NCI-H2107 treated with DMSO at 0.1 percent for 48 hours (cell line): Measurements from ENCODE around the gene AHNAK2.
"Not testable (repeated sequence)": the region's sequence is repeated elsewhere in the genome, so short reads cannot be mapped to it uniquely, and the experiment has no call there.

Source experiments
- DNase-seq: peaks from one replicate; lab custom pipeline; 2025; ENCODE audit not compliant: unreplicated experiment; lab: John Stamatoyannopoulos, UW

The AHNAK2 gene

DNA sequence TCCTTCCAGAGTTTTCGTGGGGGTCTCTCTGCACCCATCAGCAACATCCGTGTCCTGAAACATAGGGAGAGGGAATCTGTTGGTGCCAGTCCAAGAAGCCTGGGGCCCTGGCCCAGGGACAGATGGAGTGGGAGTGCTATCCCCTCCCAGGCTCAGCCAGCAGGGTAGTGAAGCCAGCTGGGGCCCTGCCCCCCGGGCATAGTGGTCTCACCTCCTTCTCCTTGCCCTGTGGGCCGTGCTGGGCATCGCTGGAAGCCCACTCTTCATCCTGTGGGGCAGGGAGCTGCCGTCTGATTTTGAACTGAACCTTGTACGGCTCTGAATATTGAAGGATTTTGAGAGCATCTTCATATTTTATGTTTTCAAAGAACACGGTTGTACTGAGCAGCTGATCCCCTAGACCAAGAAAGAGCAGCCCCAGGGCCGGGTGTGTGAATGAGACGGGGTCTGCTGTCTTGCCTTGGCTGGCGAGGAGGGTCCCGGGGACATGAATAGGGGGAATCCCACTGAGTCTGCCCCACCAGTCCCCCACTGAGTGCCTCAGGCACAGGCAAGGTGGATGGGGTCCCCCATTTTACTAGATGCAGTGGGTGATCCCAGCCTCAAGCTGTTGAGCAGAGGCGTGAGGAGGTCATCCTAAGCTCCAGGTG lies 23.3 kb downstream of the AHNAK2 start:
- no peak for DNase-seq

DNA sequence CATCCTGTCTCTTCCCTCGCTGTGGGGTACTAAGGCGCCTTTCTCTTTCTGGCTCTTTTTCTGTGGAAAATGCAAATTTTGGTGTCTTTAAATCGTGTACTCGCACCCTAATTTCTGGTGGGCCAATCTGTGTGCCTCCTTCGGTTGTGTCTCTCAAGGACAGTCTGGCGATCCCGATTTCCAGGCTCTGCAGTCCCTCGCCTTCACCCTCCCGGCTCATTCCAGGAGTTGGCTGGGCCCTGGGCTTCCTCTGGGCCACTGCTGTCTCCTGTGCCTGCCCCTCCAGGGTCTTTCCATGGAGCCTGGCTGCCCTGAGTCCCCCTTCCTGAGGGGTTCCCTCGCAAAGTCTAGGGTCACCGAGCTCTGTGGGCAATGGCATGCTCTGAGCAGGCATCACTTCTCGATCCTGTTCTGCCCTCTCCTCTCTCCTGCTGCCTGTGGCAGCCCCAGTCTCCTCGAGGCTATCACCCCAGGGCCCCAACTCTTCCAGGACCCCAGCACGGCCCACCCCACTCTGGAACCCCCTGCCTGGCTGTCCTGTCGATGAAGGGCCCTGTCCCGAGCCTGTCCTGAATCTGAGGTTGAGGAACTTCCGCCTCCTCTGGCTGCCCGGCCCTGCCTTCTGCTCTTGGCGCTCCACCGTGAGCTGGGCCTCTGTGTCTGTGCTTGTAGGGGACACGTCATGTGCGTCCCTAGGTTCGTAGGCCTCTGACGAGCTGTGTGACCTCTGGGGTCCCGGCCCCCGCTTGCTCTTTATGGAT lies 24.1 kb downstream of the AHNAK2 start:
- no peak for DNase-seq

DNA sequence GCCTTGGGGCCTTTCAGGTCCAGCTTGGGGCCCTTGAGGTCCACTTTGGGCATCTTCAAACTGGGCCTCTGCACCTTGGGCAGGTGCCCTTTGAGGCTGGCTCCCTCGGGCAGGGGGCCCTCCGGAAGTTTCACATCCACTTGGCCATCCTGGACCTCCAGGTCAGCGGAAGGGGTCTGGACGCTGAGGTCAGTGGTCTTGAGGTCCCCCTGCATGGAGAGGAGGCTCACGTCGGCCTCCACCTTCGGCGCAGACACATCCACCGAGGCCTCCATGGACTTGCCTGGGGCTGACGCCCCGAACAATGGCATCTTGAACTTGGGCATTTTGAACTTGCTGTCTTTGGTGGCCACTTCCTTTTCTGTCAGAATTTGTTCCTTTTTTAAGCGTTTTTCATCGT lies 25.1 kb downstream of the AHNAK2 start:
- no peak for DNase-seq

DNA sequence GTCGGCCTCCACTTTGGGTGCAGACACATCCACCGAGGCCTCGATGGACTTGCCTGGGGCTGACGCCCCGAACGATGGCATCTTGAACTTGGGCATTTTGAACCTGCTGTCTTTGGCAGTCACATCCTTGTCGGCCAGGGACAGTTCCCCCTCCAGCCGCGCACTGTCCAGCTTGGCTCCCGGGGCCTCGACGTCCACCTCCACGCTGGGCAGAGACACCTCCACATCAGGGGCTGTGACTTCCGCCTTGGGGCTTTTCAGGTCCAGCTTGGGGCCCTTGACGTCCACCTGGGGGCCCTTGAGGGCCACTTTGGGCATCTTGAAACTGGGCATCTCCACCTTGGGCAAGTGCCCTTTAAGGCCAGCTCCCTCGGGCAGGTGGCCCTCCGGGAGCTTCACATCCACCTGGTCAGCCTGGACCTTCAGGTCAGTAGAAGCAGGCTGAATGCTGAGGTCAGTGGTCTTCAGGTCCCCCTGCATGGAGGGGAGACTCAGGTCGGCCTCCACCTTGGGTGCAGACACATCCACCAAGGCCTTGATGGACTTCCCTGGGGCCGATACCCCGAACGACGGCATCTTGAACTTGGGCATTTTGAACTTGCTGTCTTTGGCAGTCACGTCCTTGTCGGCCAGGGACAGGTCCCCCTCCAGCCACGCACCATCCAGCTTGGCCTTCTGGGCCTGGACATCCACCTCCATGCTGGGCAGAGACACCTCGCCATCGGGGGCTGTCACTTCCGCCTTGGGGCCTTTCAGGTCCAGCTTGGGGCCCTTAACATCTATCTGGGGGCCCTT lies 26.1 kb downstream of the AHNAK2 start:
- not testable (repeated sequence) for DNase-seq

DNA sequence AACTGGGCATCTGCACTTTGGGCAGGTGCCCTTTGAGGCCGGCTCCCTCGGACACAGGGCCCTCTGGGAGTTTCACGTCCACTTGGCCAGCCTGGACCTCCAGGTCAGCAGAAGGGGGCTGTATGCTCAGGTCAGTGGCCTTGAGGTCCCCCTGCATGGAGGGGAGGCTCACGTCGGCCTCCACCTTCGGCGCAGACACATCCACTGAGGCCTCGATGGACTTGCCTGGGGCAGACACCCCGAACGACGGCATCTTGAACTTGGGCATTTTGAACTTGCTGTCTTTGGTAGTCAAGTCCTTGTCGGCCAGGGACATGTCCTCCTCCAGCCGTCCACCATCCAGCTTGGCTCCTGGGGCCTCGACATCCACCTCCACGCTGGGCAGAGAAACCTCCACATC lies 27.5 kb downstream of the AHNAK2 start:
- DNase-seq = not testable (repeated sequence)

DNA sequence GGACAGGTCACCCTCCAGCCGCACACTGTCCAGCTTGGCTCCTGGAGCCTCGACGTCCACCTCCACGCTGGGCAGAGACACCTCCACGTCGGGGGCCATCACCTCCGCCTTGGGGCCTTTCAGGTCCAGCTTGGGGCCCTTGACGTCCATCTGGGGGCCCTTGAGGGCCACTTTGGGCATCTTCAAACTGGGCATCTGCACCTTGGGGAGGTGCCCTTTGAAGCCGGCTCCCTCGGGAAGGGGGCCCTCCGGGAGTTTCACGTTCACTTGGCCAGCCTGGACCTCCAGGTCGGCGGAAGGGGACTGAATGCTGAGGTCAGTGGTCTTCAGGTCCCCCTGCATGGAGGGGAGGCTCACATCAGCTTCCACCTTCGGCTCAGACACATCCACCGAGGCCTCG lies 28.2 kb downstream of the AHNAK2 start:
- DNase-seq = no peak

DNA sequence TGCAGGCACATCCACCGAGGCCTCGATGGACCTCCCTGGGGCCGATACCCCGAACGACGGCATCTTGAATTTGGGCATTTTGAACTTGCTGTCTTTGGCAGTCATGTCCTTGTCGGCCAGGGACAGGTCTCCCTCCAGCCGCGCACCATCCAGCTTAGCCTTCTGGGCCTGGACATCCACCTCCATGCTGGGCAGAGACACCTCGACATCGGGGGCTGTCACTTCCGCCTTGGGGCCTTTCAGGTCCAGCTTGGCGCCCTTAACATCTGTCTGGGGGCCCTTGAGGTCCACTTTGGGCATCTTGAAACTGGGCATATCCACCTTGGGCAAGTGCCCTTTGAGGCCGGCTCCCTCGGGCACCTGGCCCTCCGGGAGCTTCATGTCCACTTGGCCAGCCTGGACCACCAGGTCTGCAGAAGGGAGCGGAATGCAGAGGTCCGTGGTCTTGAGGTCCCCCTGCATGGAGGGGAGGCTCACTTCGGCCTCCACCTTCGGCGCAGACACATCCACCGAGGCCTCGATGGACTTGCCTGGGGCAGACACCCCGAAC lies 28.7 kb downstream of the AHNAK2 start:
- not testable (repeated sequence) for DNase-seq

DNA sequence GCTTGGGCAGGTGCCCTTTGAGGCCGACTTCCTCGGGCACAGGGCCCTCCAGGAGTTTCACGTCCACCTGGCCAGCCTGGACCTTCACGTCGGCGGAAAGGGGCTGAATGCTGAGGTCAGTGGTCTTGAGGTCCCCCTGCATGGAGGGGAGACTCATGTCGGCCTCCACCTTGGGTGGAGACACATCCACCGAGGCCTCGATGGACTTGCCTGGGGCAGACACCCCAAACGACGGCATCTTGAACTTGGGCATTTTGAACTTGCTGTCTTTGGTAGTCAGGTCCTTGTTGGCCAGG lies 29.5 kb downstream of the AHNAK2 start:
- DNase-seq = no peak

DNA sequence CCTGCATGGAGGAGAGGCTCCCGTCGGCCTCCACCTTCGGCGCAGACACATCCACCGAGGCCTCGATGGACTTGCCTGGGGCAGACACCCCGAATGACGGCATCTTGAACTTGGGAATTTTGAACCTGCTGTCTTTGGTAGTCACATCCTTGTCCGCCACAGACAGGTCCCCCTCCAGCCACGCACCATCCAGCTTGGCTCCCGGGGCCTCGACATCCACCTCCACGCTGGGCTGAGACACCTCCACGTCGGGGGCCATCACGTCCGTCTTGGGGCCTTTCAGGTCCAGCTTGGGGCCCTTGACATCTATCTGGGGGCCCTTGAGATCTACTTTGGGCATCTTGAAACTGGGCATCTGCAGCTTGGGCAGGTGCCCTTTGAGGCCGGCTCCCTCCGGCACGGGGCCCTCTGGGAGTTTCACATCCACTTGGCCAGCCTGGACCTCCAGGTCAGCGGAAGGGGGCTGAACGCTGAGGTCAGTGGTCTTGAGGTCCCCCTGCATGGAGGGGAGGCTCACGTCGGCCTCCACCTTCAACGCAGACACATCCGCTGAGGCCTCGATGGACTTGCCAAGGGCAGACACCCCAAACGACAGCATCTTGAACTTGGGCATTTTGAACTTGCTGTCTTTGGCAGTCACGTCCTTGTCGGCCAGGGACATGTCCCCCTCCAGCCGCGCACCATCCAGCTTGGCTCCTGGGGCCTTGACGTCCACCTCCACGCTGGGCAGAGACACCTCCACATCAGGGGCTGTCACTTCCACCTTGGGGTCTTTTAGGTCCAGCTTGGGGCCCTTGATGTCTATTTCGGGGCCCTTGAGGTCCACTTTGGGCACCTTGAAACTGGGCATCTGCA lies 30.1 kb downstream of the AHNAK2 start:
- not testable (repeated sequence) for DNase-seq

DNA sequence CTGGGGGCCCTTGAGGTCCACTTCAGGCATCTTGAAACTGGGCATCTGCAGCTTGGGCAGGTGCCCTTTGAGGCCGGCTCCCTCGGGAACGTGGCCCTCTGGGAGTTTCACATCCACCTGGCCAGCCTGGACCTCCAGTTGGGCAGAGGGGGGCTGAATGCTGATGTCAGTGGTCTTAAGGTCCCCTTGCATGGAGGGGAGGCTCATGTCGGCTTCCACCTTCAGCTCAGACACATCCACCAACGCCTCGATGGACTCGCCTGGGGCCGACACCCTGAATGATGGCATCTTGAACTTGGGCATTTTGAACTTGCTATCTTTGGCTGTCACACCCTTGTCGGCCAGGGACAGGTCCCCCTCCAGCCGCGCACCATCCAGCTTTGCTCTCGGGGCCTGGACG lies 31.0 kb downstream of the AHNAK2 start:
- DNase-seq = not testable (repeated sequence)

DNA sequence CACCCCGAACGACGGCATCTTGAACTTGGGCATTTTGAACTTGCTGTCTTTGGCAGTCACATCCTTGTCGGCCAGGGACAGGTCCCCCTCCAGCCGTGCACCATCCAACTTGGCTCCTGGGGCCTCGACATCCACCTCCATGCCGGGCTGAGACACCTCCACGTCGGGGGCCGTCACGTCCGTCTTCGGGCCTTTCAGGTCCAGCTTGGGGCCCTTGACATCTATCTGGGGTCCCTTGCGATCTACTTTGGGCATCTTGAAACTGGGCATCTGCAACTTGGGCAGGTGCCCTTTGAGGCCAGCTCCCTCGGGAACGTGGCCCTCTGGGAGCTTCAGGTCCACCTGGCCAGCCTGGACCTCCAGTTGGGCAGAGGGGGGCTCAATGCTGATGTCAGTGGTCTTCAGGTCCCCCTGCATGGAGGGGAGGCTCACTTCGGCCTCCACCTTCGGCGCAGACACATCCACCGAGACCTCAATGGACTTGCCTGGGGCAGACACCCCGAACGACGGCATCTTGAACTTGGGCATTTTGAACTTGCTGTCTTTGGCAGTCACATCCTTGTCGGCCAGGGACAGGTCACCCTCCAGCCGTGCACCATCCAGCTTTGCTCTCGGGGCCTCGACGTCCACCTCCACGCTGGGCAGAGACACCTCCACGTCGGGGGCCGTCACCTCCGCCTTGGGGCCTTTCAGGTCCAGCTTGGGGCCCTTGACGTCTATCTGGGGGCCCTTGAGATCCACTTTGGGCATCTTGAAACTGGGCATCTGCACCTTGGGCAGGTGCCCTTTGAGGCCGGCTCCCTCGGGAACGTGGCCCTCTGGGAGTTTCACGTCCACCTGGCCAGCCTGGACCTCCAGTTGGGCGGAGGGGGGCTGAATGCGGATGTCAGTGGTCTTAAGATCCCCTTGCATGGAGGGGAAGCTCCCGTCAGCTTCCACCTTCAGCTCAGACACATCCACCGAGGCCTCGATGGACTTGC lies 31.9 kb downstream of the AHNAK2 start:
- DNase-seq = not testable (repeated sequence)

DNA sequence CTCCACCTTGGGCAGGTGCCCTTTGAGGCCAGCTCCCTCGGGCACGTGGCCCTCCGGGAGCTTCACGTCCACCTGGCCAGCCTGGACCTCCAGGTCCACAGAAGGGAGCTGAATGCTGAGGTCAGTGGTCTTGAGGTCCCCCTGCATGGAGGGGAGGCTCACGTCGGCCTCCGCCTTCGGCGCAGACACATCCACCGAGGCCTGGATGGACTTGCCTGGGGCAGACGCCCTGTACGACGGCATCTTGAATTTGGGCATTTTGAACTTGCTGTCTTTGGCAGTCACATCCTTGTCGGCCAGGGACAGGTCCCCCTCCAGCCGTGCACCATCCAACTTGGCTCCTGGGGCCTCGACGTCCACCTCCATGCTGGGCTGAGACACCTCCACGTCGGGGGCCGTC lies 32.9 kb downstream of the AHNAK2 start:
- DNase-seq = not testable (repeated sequence)

DNA sequence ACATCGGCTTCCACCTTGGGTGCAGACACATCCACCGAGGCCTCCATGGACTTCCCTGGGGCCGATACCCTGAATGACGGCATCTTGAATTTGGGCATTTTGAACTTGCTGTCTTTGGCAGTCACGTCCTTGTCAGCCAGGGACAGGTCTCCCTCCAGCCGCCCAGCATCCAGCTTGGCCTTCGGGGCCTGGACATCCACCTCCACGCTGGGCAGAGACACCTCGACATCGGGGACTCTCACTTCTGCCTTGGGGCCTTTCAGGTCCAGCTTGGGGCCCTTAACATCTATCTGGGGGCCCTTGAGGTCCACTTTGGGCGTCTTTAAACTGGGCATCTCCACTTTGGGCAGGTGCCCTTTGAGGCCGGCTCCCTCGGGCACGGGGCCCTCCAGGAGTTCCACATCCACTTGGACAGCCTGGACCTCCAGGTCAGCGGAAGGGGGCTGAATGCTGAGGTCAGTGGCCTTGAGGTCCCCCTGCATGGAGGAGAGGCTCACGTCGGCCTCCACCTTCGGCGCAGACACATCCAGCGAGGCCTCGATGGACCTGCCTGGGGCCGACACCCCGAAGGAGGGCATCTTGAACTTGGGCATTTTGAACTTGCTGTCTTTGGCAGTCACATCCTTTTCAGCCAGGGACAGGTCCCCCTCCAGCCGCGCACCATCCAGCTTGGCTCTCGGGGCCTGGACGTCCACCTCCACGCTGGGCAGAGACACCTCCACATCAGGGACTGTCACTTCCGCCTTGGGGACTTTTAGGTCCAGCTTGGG lies 33.6 kb downstream of the AHNAK2 start:
- DNase-seq = not testable (repeated sequence)

DNA sequence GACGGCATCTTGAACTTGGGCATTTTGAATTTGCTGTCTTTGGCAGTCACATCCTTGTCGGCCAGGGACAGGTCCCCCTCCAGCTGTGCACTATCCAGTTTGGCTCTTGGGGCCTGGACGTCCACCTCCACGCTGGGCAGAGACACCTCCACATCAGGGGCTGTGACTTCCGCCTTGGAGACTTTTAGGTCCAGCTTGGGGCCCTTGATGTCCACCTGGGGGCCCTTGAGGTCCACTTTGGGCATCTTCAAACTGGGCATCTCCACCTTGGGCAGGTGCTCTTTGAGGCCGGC lies 34.2 kb downstream of the AHNAK2 start:
- not testable (repeated sequence) for DNase-seq

DNA sequence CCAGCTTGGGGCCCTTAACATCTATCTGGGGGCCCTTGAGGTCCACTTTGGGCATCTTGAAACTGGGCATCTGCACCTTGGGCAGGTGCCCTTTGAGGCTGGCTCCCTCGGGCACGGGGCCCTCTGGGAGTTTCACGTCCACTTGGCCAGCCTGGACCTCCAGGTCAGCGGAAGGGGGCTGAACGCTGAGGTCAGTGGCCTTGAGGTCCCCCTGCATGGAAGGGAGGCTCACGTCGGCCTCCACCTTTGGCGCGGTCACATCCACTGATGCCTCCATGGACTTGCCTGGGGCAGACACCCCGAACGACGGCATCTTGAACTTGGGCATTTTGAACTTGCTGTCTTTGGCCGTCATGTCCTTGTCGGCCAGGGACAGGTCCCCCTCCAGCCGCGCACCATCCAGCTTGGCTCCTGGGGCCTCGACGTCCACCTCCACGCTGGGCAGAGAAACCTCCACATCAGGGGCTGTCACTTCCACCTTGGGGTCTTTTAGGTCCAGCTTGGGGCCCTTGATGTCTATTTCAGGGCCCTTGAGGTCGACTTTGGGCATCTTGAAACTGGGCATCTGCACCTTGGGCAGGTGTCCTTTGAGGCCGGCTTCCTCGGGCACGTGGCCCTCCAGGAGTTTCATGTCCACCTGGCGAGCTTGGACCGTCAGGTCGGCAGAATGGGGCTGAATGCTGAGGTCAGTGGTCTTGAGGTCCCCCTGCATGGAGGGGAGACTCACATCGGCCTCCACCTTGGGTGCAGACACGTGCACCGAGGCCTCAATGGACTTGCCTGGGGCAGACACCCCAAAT lies 34.8 kb downstream of the AHNAK2 start:
- not testable (repeated sequence) for DNase-seq

DNA sequence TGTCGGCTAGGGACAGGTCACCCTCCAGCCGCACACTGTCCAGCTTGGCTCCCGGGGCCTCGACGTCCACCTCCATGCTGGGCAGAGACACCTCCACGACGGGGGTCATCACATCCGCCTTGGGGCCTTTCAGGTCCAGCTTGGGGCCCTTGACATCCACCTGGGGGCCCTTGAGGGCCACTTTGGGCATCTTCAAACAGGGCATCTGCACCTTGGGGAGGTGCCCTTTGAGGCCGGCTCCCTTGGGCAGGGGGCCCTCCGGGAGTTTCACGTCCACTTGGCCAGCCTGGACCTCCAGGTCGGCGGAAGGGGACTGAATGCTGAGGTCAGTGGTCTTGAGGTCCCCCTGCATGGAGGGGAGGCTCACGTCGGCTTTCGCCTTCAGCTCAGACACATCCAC lies 35.6 kb downstream of the AHNAK2 start:
- no peak for DNase-seq

DNA sequence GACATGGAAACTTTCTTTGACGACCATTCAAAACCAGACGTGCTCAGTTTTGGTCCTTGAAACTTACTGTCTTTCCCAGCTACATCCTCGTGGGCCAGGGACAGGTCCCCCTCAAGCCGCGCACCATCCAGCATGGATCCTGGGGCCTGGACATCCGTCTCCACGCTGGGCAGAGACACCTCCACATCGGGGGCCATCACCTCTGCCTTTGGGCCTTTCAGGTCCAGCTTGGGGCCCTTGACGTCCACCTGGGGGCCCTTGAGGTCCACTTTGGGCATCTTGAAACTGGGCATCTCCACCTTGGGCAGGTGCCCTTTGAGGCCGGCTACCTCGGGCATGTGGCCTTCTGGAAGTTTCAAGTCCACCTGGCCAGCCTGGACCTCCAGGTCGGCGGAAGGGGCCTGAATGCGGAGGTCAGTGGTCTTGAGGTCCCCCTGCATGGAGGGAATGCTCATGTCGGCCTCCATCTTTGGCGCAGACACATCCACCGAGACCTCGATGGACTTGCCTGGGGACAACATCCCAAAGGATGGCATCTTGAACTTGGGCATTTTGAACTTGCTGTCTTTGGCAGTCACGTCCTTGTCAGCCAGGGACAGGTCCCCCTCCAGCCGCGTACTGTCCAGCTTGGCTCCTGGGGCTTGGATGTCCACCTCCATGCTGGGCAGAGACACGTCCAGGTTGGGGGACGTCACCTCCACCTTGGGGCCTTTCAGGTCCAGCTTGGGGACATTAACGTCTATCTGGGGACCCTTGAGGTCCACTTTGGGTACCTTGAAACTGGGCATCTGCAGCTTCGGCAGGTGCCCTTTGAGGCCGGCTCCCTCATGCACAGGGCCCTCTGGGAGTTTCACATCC lies 36.4 kb downstream of the AHNAK2 start:
- DNase-seq = no peak
